ENCODE results near the gene ASPHD2. TPM values are rescaled to one million over a fixed set of nuclear protein-coding genes. Genes with fewer than 3 reads are reported as not detected.

Gene ASPHD2
- total RNA-seq, 1 donor, result 2.2 TPM

GRCh38 chr22:26494506-26494905 lies 65.4 kb downstream of the ASPHD2 start:
- no peak overlapping the region for H3K4me3 ChIP-seq (ENCODE audit: low read depth, low read length)
- no peak for TF ChIP-seq CTCF (IDR thresholded peaks at IDR 0.05; ENCODE audit: insufficient read depth, low read depth, low read length)
- no peak for DNase-seq (ENCODE audit: low read depth)

Small RNA genes within 50 kb of the gene (small RNA-seq; reads per million reads assigned to genes)
- not detected for gene RNA5SP495

Other genes with a start within 250 kb of the ASPHD2 start
- 28.0 and 28.1 TPM in 2 replicates for gene HPS4, start 54.5 kb downstream of the ASPHD2 start, total RNA-seq
- gene SRRD, start 54.6 kb downstream of the ASPHD2 start, total RNA-seq, result 10.4 and 13.5 TPM in 2 replicates
- 32.9 and 34.5 TPM in 2 replicates for gene TFIP11, start 83.2 kb downstream of the ASPHD2 start, total RNA-seq
- 25.0 and 33.2 TPM in 2 replicates for gene TPST2, start 160.9 kb downstream of the ASPHD2 start, total RNA-seq
- not detected in 2 replicates for gene CRYBB1, start 188.8 kb downstream of the ASPHD2 start, total RNA-seq
- gene CRYBA4, start 192.7 kb downstream of the ASPHD2 start, total RNA-seq, result not detected in 2 replicates
- gene MIAT, start 228.3 kb downstream of the ASPHD2 start, total RNA-seq, result 0.97 and 1.3 TPM in 2 replicates

Measured in fibroblast of villous mesenchyme (primary cell).